GM20431 (cell line): ENCODE measurements around the gene EEF2.
"Not testable (repeated sequence)": the region's sequence is repeated elsewhere in the genome, so short reads cannot be mapped to it uniquely, and the experiment has no call there.

ENCODE experiments used
- in situ Hi-C: fragments of 300-500 bp; cut with MseI, MboI; formaldehyde crosslinking; loops from one replicate; pipeline ENCODE4 v1.15.0; 2020; ENCODE audit warnings: low sequenced_read_pairs; ENCODE audit not compliant: unreplicated experiment

The EEF2 gene

GRCh38 chr19:4015705-4016402 is 30.6 kb upstream of the EEF2 start:
- in situ Hi-C loops, result no loop called here

- in situ Hi-C loops, result no loop called here
Measured at GRCh38 chr19:4014541-4015491, 29.6 kb upstream of the EEF2 start.

GRCh38 chr19:4013886-4014540 is 28.8 kb upstream of the EEF2 start:
- in situ Hi-C loops, result no loop called here

DNA sequence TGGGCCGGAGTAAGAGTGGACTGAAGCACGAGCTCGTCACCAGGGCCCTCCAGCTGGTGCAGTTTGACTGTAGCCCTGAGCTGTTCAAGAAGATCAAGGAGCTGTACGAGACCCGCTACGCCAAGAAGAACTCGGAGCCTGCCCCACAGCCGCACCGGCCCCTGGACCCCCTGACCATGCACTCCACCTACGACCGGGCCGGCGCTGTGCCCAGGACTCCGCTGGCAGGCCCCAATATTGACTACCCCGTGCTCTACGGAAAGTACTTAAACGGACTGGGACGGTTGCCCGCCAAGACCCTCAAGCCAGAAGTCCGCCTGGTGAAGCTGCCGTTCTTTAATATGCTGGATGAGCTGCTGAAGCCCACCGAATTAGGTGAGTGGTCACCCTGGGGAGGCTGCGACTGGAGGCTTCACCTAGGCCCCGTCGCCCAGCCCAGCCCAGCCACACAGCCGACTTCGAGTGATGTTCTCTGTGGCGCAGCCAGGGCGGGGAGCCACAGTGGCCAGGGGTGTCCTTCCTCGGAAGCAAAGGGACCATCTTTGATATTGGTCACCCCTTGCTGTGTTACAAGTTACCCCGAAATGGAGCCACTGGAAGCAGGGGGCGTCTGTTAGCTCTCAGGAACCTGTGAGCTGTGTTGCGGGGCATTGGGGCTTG is 27.8 kb upstream of the EEF2 start:
- in situ Hi-C loops, result no loop called here

DNA sequence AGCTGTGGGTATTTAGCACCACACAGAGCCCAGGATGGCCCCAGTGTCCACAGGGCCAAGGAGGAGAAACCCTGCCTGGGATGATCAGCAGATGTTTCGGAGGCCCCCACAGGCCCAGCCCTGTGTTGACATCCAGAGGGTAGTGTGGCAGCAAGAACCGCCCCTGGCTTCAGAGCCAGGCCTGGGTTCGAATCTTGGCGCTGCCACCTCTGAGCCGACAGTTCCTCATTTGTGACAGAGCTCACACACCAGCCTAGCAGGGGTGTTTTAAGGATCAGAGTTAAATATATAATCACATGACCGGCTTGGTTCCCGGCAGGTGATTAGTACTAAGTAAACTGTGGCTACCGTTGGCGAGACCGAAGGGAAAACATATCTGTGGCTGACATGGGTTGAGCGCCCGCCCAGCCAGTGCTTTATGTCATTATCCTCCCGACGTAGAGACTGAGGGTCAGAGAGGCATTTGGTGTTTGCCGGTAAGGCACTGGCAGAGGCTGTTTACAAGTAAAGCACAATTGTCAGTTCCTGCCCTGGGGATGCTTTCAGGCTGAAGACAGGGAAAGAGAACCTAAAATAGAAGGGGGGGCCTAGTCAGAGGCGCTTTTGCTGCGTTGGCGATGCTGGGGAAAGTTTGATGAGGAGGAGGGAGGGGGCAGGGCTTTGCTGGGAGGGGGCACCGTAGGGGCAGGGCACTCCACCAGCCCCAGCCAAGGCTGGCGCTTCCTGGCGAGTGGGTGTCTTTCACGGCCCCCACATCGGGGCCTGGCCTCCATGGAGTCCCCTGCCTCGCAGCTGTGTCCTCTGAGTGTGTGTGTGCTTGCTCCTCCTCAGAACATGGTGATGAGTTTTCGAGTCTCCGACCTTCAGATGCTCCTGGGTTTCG is 27.1 kb upstream of the EEF2 start:
- in situ Hi-C loops, result no loop called here

DNA sequence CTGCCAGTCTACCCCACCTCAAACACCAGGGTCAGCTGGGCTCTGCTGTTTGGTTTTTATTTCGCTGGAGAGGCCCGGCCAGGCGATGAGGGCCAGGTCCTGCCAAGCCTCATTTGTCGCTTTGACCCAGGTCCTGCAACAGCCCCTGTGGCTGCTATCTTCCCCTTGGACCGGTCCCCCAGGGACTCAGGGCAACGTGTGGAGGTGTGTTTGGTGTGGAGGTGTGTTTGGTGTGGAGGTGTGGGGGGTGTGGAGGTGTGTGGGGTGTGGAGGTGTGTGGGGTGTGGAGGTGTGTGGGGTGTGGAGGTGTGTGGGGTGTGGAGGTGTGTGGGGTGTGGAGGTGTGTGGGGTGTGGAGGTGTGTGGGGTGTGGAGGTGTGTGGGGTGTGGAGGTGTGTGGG is 26.2 kb upstream of the EEF2 start:
- in situ Hi-C loops, result not testable (repeated sequence)

GRCh38 chr19:4010808-4011110 is 25.5 kb upstream of the EEF2 start:
- in situ Hi-C loops, result no loop called here

GRCh38 chr19:4009990-4010807 is 24.9 kb upstream of the EEF2 start:
- in situ Hi-C loops, result no loop called here

GRCh38 chr19:4007836-4008539 is 22.7 kb upstream of the EEF2 start:
- in situ Hi-C loops, result no loop called here

GRCh38 chr19:4007021-4007835 is 22.0 kb upstream of the EEF2 start, which contains the start of gene PIAS4:
Gene PIAS4 (plus strand): TSS chr19:4007736. CDS start chr19:4007761, 25 bp downstream.
- in situ Hi-C loops, result no loop called here

- in situ Hi-C loops, result not testable (repeated sequence)
Measured at GRCh38 chr19:4005436-4005835, 20.2 kb upstream of the EEF2 start.

GRCh38 chr19:4000798-4001197 is 15.5 kb upstream of the EEF2 start:
- in situ Hi-C loops, result not testable (repeated sequence)

DNA sequence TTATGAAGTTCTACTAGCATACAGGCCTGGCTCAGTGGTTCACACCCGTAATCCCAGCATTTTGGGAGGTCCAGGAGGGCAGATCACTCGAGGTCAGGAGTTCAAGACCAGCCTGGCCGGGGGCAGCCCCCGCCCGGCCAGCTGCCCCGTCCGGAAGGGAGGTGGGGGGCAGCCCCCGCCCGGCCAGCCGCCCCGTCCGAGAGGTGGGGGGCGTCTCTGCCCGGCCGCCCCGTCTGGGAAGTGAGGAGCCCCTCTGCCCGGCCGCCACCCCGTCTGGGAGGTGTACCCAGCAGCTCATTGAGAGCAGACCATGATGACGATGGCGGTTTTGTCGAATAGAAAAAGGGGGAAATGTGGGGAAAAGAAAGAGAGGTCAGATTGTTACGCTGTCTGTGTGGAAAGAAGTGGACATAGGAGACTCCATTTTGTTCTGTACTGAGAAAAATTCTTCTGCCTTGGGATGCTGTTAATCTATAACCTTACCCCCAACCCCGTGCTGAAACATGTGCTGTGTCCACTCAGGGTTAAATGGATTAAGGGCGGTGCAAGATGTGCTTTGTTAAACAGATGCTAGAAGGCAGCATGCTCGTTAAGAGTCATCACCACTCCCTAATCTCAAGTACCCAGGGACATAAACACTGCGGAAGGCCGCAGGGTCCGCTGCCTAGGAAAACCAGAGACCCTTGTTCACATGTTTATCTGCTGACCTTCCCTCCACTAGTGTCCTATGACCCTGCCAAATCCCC is 13.6 kb upstream of the EEF2 start:
- in situ Hi-C loops, result not testable (repeated sequence)

- in situ Hi-C loops, result no loop called here
Measured at GRCh38 chr19:3995607-3996006, 10.3 kb upstream of the EEF2 start.

DNA sequence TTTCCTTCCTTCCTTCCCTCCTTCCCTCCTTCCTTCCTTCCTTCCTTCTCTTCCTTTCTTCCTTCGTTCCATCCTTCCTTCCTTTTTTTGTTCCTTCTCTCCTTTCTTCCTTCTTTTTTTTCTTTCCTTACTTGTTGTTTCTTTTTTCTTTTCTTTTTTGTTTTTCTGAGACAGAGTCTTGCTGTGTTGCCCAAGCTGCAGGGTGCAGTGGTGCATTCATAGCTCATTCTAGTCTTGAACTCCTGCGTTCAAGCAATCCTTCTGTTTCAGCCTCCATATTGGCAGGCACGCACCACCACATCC is 5.5 kb upstream of the EEF2 start:
- in situ Hi-C loops, result no loop called here

DNA sequence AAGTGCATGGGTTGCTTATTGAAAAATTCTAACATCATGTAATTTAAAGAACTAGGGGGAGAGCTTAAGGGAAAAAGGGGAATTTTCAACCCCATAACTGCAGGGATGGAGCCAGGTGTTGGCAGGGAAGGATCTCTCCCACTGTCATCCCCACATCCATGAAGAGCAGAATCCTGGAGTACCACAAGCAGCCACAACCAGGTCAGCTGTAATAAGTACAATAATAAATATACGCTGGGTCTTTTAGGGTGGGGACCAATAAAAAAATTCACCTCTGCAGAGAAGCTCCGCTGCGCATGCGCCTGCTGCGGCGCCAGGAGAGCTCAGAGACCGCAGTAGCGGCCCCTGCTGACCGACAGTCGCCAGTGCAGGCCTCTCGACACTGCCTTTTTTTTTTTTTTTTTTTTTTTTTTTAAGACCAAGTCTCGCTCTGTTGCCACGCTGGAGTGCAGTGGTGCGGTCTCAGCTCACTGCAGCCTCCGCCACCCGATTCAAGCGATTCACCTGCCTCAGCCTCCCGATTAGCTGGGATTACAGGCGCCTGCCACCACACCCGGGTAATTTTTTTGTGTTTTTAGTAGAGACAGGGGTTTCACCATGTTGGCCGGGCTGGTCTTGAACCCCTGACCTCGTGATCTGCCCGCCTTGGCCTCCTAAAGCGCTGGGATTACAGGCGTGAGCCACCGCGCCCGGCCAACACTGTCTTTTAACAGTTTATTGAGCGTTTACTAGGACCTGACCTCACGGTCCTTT is 2.5 kb upstream of the EEF2 start:
- in situ Hi-C loops, result no loop called here
